VCaP (cell line): ENCODE results near the gene UBE3C.

Experiments
- H3K27ac ChIP-seq: fragments of 450-650 bp; 2 replicates; pipeline ENCODE4 v1.5.1; 2017
- TF ChIP-seq, protein P1 (sequence below): fragments of 450-650 bp; conservative IDR thresholded peaks from 2 replicates; pipeline ENCODE4 v1.5.1; 2017; ENCODE audit warnings: mild to moderate bottlenecking, moderate library complexity

The UBE3C gene

GRCh38 chr7:157278791-157279724, 140.3 kb downstream of the UBE3C start:
- TF ChIP-seq, protein P1, sequence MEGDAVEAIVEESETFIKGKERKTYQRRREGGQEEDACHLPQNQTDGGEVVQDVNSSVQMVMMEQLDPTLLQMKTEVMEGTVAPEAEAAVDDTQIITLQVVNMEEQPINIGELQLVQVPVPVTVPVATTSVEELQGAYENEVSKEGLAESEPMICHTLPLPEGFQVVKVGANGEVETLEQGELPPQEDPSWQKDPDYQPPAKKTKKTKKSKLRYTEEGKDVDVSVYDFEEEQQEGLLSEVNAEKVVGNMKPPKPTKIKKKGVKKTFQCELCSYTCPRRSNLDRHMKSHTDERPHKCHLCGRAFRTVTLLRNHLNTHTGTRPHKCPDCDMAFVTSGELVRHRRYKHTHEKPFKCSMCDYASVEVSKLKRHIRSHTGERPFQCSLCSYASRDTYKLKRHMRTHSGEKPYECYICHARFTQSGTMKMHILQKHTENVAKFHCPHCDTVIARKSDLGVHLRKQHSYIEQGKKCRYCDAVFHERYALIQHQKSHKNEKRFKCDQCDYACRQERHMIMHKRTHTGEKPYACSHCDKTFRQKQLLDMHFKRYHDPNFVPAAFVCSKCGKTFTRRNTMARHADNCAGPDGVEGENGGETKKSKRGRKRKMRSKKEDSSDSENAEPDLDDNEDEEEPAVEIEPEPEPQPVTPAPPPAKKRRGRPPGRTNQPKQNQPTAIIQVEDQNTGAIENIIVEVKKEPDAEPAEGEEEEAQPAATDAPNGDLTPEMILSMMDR: no peak
- H3K27ac ChIP-seq: peak overlapping the region; percentile 78; the same call in 1 of the 2 replicates

GRCh38 chr7:157279741-157280215, 141.1 kb downstream of the UBE3C start:
- TF ChIP-seq, protein P1: no peak
- H3K27ac ChIP-seq: peak overlapping the region; percentile 78; the same call in 1 of the 2 replicates

DNA sequence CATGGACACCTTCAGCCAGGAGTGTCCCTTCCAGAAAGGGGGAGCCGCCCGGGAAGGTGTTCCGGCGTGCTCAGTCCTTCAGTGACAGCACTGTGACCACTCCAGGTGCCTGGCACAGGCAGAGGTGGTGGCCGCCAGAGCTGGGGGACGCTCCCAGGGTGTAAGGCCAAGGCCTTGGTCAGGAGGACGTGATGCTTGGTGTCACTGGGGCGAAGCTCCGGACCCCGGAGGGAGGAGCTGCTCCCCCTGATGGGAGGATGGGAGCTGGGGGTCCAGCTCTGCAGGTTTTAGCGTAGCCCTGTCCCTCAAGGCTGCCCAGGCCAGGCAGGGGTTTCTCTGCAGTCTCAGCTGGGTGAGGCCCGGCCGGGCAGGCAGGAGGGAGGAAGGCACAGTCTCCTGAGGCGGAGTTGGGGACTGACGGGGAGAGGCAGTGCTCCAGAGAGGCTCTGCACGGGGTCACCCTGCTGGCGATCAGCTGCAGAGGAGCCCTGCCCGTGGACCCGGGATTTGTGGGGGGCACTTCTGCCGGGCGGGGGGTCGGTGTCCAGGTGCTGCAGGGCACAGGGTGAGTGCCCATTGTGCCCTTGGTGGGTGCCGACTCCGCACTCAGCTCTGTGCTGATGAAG, 141.6 kb downstream of the UBE3C start:
- H3K27ac ChIP-seq: peak overlapping the region; percentile 78; the same call in 1 of the 2 replicates
- TF ChIP-seq, protein P1: no peak

DNA sequence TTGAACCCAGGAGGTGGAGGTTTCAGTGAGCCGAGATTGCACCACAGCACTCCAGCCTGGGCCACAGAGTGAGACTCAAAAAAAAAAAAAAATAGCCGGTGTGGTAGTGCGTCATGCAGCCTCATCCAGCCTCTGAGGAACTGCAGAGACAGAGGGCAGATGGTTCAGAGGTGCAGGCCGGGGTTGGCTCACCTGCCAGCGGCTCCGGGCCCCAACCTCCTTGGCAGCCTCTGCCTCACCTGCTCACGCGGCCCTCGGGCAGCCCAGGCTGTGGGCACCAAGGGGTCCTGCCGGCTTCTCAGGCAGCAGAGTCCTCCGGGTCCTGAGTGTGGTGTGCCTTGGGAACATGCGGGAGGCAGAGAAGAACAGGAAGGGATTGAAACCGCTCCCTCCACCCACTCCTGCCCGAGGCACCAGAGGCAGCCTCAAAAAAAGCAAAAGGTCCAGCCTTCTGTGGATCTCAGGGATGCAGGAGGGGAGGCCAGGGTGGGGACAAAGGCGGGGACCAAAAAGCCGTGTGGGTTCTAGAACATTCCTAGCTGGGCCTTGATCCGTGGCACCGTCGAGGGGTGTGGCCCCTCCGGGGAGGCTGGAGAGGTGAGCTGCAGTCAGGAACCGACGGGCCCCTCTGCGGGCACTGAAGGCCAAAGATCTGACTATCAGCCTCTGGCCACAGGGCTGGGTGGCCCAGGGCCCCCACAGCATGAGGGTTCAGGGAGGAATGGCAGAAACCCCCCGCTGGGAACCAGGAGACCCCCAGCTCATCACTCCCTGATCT, 142.7 kb downstream of the UBE3C start:
- no peak overlapping the region for H3K27ac ChIP-seq

GRCh38 chr7:157282141-157282801, 143.5 kb downstream of the UBE3C start:
- H3K27ac ChIP-seq: no peak overlapping the region

More for the DNA sequence above, 142.7 kb downstream of the UBE3C start:
- TF ChIP-seq, protein P1: no peak

DNA sequence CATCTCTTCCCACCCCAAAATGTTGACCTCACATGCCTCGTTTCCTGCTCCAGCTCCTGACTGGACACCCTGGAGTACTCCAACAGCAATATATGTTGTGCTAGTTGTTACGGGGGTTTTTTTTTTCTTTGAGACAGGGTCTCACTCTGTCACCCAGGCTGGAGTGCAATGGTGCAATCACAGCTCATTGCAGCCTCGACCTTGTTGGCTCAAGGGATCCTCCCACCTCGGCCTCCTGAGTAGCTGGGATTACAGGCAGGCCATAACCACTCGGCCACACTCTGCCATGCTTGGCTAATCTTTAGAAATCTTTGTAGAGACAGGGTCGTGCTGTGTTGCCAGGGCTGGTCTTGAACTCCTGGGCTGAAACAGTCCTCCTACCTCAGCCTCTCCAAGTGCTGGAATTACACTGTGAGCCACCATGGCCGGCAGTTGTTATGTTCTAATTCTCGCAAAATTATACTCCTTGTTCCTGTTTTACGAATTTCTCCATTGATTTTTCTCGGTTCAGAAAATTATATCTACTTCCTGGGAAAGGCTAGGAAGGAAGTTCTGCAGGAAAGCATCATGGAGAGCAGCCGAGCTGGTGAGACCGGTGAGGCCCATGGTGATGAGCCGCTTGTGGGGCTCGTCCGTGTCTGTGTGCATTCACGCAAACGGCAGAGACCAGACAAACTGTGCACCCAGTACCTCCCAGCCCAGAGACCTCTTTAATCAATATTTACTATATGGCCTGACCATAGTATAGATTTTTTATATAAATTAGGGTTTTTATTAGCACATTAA, 145.7 kb downstream of the UBE3C start:
- TF ChIP-seq, protein P1: no peak
- H3K27ac ChIP-seq: no peak overlapping the region

More at GRCh38 chr7:157282141-157282801, 143.5 kb downstream of the UBE3C start:
- TF ChIP-seq, protein P1: no peak
